Activated T-helper 2 cell treated with anti-CD3 and anti-CD28 coated beads, Interferon-gamma antibody, Interleukin-2, Interleukin-4, amounts not matched to agents 10 μg/mL and 5 μg/mL and 100 μg/mL, durations not matched to agents 14 hours and 24 hours and 36 hours (primary cell): ENCODE measurements around the gene AFTPH. TPM values are rescaled to one million over a fixed set of nuclear protein-coding genes. Genes with fewer than 3 reads are reported as not detected.

Source experiments
- DNase-seq: peaks from one replicate; pipeline ENCODE4 v3.0.0; 2021; ENCODE audit warnings: low spot score
- H3K27ac Mint-ChIP-seq: one replicate; pipeline ENCODE4 v1.8.0; 2021; ENCODE audit warnings: mixed read lengths
- H3K27me3 Mint-ChIP-seq: one replicate; pipeline ENCODE4 v1.8.0; 2021; ENCODE audit warnings: low read depth, mixed read lengths
- H3K36me3 Mint-ChIP-seq: one replicate; pipeline ENCODE4 v1.8.0; 2021; ENCODE audit warnings: low read depth, mixed read lengths
- H3K4me1 Mint-ChIP-seq: one replicate; pipeline ENCODE4 v1.8.0; 2021; ENCODE audit warnings: low read depth, mixed read lengths
- H3K4me3 Mint-ChIP-seq: one replicate; pipeline ENCODE4 v1.8.0; 2021; ENCODE audit warnings: low read depth, mild to moderate bottlenecking, moderate library complexity, mixed read lengths
- H3K9me3 Mint-ChIP-seq: one replicate; pipeline ENCODE4 v1.8.0; 2021; ENCODE audit warnings: mixed read lengths
- intact Hi-C: fragments of 100-400 bp; cut with micrococcal nuclease; formaldehyde crosslinking; loops from one replicate; pipeline ENCODE4 v1.15.1; 2023
- total RNA-seq: library from RNA; stranded (reverse); gene quantifications from 2 replicates; pipeline ENCODE4 v1.2.3, GENCODE V29; 2022

AFTPH gene
- 34.6 and 36.6 TPM in 2 replicates for total RNA-seq

- peak within 1 kb of the TSS; percentile 100 for H3K27ac Mint-ChIP-seq
- peaks cover 5% of the 10 kb centered on the region for H3K27me3 Mint-ChIP-seq
- peak; percentile 99 for DNase-seq
- peak within 1 kb of the TSS; percentile 100 for H3K4me3 Mint-ChIP-seq
- intact Hi-C loops, result loop anchor here (1.0 to 10.0 kb wide), 19 partner anchors 15 to 939 kb away; partner anchors contain the start of genes CEP68, MDH1, PELI1 and RAB1A
- peaks cover 36% of the 10 kb centered on the region for H3K4me1 Mint-ChIP-seq
- no peaks in the 10 kb centered on the region for H3K9me3 Mint-ChIP-seq
- peaks cover 26% of the 10 kb centered on the region for H3K36me3 Mint-ChIP-seq
Measured at GRCh38 chr2:64523666-64524603, at the start of gene AFTPH. TSS of gene AFTPH (plus strand) at chr2:64524328. CDS start at chr2:64551475, 27,147 bp downstream.

- peaks cover 16% of the 10 kb centered on the region for H3K4me1 Mint-ChIP-seq
- no peak overlapping the region for H3K4me3 Mint-ChIP-seq
- no peak overlapping the region for H3K27ac Mint-ChIP-seq
- intact Hi-C loops, result no loop called here
- no peaks in the 10 kb centered on the region for H3K9me3 Mint-ChIP-seq
- DNase-seq, result no peak
- H3K27me3 Mint-ChIP-seq, result peaks cover 10% of the 10 kb centered on the region
- H3K36me3 Mint-ChIP-seq, result no peaks in the 10 kb centered on the region
Measured at GRCh38 chr2:64474636-64475035, 49.5 kb upstream of the AFTPH start.

GRCh38 chr2:64477037-64477436 is 47.1 kb upstream of the AFTPH start:
- intact Hi-C loops, result no loop called here
- Mint-ChIP-seq H3K36me3 (no peaks in the 10 kb centered on the region), H3K4me1 (peaks cover 18% of the 10 kb centered on the region), H3K27me3 (peaks cover 8% of the 10 kb centered on the region), H3K4me3 (no peak overlapping the region), H3K9me3 (no peaks in the 10 kb centered on the region), H3K27ac (no peak overlapping the region)
- no peak for DNase-seq

GRCh38 chr2:64477979-64478378 is 46.1 kb upstream of the AFTPH start:
- no peak overlapping the region for H3K27ac Mint-ChIP-seq
- no peaks in the 10 kb centered on the region for H3K36me3 Mint-ChIP-seq
- intact Hi-C loops, result no loop called here
- H3K9me3 Mint-ChIP-seq, result no peaks in the 10 kb centered on the region
- H3K4me1 Mint-ChIP-seq, result peaks cover 18% of the 10 kb centered on the region
- peaks cover 8% of the 10 kb centered on the region for H3K27me3 Mint-ChIP-seq
- no peak for DNase-seq
- no peak overlapping the region for H3K4me3 Mint-ChIP-seq

GRCh38 chr2:64478502-64479230 is 45.5 kb upstream of the AFTPH start:
- H3K27ac Mint-ChIP-seq, result no peak overlapping the region

GRCh38 chr2:64479259-64480117 is 44.6 kb upstream of the AFTPH start:
- intact Hi-C loops, result no loop called here
- no peak overlapping the region for H3K27ac Mint-ChIP-seq

More at GRCh38 chr2:64478502-64479230, 45.5 kb upstream of the AFTPH start:
- Mint-ChIP-seq H3K4me1 (peaks cover 18% of the 10 kb centered on the region), H3K27me3 (peaks cover 10% of the 10 kb centered on the region), H3K4me3 (no peak overlapping the region), H3K9me3 (no peaks in the 10 kb centered on the region), H3K36me3 (no peaks in the 10 kb centered on the region)
- peak; percentile 14 for DNase-seq
- intact Hi-C loops, result no loop called here

GRCh38 chr2:64481665-64482064 is 42.5 kb upstream of the AFTPH start:
- intact Hi-C loops, result no loop called here
- no peak overlapping the region for H3K27ac Mint-ChIP-seq
- peaks cover 15% of the 10 kb centered on the region for H3K4me1 Mint-ChIP-seq
- no peak for DNase-seq
- H3K36me3 Mint-ChIP-seq, result no peaks in the 10 kb centered on the region
- H3K9me3 Mint-ChIP-seq, result no peaks in the 10 kb centered on the region
- peaks cover 16% of the 10 kb centered on the region for H3K27me3 Mint-ChIP-seq
- H3K4me3 Mint-ChIP-seq, result no peak overlapping the region

More at GRCh38 chr2:64479259-64480117, 44.6 kb upstream of the AFTPH start:
- H3K27me3 Mint-ChIP-seq, result peaks cover 8% of the 10 kb centered on the region
- H3K36me3 Mint-ChIP-seq, result no peaks in the 10 kb centered on the region
- no peak overlapping the region for H3K4me3 Mint-ChIP-seq
- H3K4me1 Mint-ChIP-seq, result peaks cover 16% of the 10 kb centered on the region
- no peak for DNase-seq
- H3K9me3 Mint-ChIP-seq, result no peaks in the 10 kb centered on the region

- DNase-seq, result no peak
- no peaks in the 10 kb centered on the region for H3K36me3 Mint-ChIP-seq
- no peak overlapping the region for H3K27ac Mint-ChIP-seq
- H3K4me3 Mint-ChIP-seq, result no peak overlapping the region
- intact Hi-C loops, result no loop called here
- H3K9me3 Mint-ChIP-seq, result no peaks in the 10 kb centered on the region
- H3K4me1 Mint-ChIP-seq, result peaks cover 15% of the 10 kb centered on the region
- H3K27me3 Mint-ChIP-seq, result peaks cover 20% of the 10 kb centered on the region
Measured at GRCh38 chr2:64482243-64482642, 41.9 kb upstream of the AFTPH start.

GRCh38 chr2:64482765-64483504 is 41.2 kb upstream of the AFTPH start:
- H3K4me1 Mint-ChIP-seq, result peaks cover 15% of the 10 kb centered on the region
- H3K27ac Mint-ChIP-seq, result no peak overlapping the region
- H3K27me3 Mint-ChIP-seq, result peaks cover 23% of the 10 kb centered on the region
- intact Hi-C loops, result no loop called here
- no peak overlapping the region for H3K4me3 Mint-ChIP-seq
- no peaks in the 10 kb centered on the region for H3K36me3 Mint-ChIP-seq
- no peaks in the 10 kb centered on the region for H3K9me3 Mint-ChIP-seq
- no peak for DNase-seq

GRCh38 chr2:64485331-64485730 is 38.8 kb upstream of the AFTPH start:
- H3K9me3 Mint-ChIP-seq, result no peaks in the 10 kb centered on the region
- intact Hi-C loops, result no loop called here
- no peak overlapping the region for H3K27ac Mint-ChIP-seq
- no peak for DNase-seq
- H3K4me3 Mint-ChIP-seq, result no peak overlapping the region
- H3K27me3 Mint-ChIP-seq, result peaks cover 25% of the 10 kb centered on the region
- H3K4me1 Mint-ChIP-seq, result peaks cover 17% of the 10 kb centered on the region
- H3K36me3 Mint-ChIP-seq, result no peaks in the 10 kb centered on the region

GRCh38 chr2:64485961-64486360 is 38.2 kb upstream of the AFTPH start:
- H3K9me3 Mint-ChIP-seq, result no peaks in the 10 kb centered on the region
- H3K4me3 Mint-ChIP-seq, result no peak overlapping the region
- H3K27ac Mint-ChIP-seq, result no peak overlapping the region
- DNase-seq, result no peak
- H3K4me1 Mint-ChIP-seq, result peaks cover 16% of the 10 kb centered on the region
- H3K36me3 Mint-ChIP-seq, result no peaks in the 10 kb centered on the region
- intact Hi-C loops, result no loop called here
- peaks cover 25% of the 10 kb centered on the region for H3K27me3 Mint-ChIP-seq
